ENCODE measurements around the gene EI24.

GRCh38 chr11:125569915-125570621, 791 bp downstream of the EI24 start:
- TF ChIP-seq POLR2AphosphoS5 (IDR thresholded peaks at IDR 0.05) (no peak), CTCF (IDR thresholded peaks at IDR 0.05) (no peak)
